ENCODE data around the gene SHISAL1.

Gene SHISAL1

DNA sequence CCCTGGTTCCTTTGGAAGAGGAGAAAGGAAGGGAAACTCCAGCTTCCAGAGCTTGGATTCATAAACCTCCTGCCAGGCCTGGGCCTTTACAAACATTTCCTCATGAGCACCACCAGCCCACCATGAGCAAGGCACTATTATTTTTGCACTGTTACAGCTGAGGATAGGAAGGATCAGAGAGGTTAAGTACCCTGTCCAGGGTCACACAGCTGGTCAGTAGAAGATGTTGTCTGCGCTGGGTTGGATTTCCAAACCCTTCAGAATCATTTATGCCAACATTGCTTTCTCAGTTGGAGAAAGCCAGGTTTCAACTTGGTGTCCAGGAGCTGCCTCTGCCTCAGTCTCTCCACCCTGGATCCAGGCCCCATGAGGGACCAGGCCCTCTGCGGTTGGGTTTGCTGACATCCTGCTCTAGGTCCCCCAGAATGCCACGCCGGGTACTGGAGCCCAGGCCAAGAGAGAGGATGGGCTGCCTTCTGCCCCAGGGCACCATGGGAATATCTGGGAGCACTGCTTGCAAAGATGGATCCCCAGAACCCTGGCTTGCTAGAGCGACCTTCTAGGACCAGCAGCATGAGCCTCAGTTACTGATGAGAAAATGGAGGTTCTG lies 29.7 kb upstream of the SHISAL1 start:
- Histone ChIP-seq H3K4me3 (replicated peaks; ENCODE audit: low read depth, low read length) (no peak overlapping the region), H3K27me3 (replicated peaks; ENCODE audit: control insufficient read depth, insufficient read depth, low read length) (peaks cover 5% of the 10 kb centered on the region; the same call in 1 of the 2 replicates), H3K36me3 (ENCODE audit: control insufficient read depth, insufficient read depth, low read length) (no peaks in the 10 kb centered on the region)
- TF ChIP-seq, protein P1, sequence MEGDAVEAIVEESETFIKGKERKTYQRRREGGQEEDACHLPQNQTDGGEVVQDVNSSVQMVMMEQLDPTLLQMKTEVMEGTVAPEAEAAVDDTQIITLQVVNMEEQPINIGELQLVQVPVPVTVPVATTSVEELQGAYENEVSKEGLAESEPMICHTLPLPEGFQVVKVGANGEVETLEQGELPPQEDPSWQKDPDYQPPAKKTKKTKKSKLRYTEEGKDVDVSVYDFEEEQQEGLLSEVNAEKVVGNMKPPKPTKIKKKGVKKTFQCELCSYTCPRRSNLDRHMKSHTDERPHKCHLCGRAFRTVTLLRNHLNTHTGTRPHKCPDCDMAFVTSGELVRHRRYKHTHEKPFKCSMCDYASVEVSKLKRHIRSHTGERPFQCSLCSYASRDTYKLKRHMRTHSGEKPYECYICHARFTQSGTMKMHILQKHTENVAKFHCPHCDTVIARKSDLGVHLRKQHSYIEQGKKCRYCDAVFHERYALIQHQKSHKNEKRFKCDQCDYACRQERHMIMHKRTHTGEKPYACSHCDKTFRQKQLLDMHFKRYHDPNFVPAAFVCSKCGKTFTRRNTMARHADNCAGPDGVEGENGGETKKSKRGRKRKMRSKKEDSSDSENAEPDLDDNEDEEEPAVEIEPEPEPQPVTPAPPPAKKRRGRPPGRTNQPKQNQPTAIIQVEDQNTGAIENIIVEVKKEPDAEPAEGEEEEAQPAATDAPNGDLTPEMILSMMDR (IDR thresholded peaks at IDR 0.05; ENCODE audit: insufficient read depth, low read length, poor library complexity, severe bottlenecking) = no peak
- no peak for DNase-seq (ENCODE audit: extremely low read depth, insufficient read length)

DNA sequence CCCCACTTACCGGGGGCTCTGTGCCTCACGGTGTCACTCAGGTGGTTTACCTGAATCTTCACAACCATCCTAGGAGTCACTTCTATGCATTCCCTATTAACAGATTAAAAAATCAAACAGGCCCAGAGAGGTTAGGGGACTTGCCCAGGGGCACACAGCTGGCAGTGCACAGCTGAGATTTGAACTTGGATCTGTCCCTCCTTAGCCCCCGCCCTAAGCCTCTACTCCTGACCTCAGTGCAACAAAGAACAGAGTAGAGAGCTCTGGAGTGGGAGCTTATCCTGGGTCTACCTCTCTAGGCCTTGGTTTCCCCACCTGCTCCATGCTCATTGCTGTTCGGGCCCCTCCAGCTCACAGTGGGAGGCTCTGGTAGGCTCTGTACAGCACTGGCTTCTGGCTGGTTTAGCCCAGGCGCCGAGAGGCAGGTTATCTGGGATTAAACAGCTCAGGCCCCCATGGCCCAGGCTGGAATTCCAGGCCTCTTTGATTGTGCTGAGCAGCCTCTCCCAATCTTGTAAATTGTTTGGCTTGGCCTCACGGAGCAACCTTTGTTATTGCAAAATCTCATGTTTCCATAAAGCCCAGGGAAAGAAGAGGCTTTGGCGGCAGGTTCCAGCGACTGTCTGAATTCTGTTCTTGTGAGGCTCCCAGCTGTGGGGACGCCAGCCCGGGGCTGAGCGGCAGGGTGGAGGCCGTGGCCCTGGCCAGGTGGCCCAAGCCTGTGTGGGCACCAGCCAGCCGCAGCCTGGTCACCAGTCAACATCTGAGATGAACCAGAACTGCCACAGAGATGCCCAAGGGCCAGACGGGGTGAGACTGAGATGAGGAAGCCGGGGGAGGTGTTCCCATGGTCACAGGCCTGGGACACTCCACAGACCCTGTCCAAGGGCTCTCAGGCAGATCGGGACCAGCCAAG lies 28.9 kb upstream of the SHISAL1 start:
- TF ChIP-seq, protein P1 (IDR thresholded peaks at IDR 0.05; ENCODE audit: insufficient read depth, low read length, poor library complexity, severe bottlenecking) = no peak
- DNase-seq (ENCODE audit: extremely low read depth, insufficient read length) = no peak
- H3K27me3 ChIP-seq (replicated peaks; ENCODE audit: control insufficient read depth, insufficient read depth, low read length) = peaks cover 5% of the 10 kb centered on the region; the same call in 1 of the 2 replicates
- no peak overlapping the region for H3K4me3 ChIP-seq (replicated peaks; ENCODE audit: low read depth, low read length)
- H3K36me3 ChIP-seq (ENCODE audit: control insufficient read depth, insufficient read depth, low read length) = no peaks in the 10 kb centered on the region

DNA sequence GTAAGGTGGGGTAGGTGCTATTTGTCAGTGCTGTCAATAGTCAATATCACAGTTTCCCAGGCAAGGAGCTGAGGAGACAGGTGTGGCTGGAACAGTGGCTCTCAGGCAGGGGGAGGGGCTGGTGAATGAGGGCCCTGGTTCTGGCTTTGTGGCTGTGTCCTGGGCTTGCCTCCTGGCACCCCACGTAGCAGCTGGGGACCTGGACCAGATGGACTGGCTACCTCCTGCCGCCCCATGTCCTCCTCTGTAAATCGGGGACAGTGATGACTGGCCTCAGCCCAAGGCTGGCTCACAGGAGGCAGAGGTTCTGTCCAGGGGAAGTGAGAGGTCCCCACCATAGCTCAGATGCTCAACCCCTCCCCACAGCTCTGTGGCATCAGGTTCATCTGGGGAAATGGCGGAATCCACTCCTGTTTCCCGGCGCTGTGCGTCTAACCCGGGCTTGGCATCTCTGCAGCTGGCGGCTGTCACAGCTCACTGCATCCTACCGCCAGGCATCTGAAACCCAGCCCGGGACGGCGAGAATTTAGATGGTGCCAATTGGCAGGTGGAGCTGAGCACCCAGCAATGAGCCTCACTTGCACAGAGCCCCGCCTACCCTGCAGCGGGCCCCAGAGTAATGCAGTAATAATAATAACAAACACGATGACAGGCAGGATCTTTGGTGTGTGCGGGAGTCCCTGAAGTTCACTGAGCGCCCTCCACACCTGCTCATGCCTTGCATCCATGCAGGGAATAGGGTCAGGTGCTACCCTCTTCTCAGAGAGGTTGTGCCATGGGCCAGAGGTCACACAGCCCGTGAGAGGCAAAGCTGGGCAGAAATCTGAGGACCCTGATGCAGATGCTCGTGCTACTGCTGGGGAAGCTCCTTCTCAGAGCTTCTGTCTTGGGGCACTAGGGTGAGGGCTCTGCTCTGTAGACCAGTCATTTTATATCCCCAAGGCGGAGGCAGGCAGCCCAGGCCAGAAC lies 27.8 kb upstream of the SHISAL1 start:
- H3K36me3 ChIP-seq (ENCODE audit: control insufficient read depth, insufficient read depth, low read length) = no peaks in the 10 kb centered on the region
- TF ChIP-seq, protein P1 (IDR thresholded peaks at IDR 0.05; ENCODE audit: insufficient read depth, low read length, poor library complexity, severe bottlenecking) = no peak
- H3K27me3 ChIP-seq (replicated peaks; ENCODE audit: control insufficient read depth, insufficient read depth, low read length) = peaks cover 5% of the 10 kb centered on the region; the same call in 1 of the 2 replicates
- DNase-seq (ENCODE audit: extremely low read depth, insufficient read length) = no peak
- no peak overlapping the region for H3K4me3 ChIP-seq (replicated peaks; ENCODE audit: low read depth, low read length)

DNA sequence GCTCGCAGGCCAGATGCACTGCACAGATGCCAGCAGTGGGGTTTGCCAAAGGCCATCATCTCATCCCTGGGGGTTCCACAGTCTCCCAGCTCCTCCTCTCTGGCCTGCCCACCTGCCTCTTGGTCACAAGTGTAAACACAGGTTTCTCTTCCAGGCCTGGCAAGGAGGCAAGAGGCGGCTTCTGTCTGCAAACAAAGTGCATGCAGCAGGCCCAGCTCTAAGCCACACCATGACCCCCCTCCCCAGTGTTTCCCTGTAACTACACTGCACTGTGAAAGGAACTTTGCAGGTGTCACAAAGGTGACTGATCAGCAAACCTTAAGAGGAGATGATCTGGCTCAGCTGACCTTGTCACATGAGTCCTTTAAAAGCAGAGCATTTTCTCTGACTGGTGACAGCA lies 26.2 kb upstream of the SHISAL1 start:
- Histone ChIP-seq H3K27me3 (replicated peaks; ENCODE audit: control insufficient read depth, insufficient read depth, low read length) (peaks cover 4% of the 10 kb centered on the region; the same call in 1 of the 2 replicates), H3K4me3 (replicated peaks; ENCODE audit: low read depth, low read length) (no peak overlapping the region), H3K36me3 (ENCODE audit: control insufficient read depth, insufficient read depth, low read length) (no peaks in the 10 kb centered on the region)
- no peak for DNase-seq (ENCODE audit: extremely low read depth, insufficient read length)
- TF ChIP-seq, protein P1 (IDR thresholded peaks at IDR 0.05; ENCODE audit: insufficient read depth, low read length, poor library complexity, severe bottlenecking) = no peak

DNA sequence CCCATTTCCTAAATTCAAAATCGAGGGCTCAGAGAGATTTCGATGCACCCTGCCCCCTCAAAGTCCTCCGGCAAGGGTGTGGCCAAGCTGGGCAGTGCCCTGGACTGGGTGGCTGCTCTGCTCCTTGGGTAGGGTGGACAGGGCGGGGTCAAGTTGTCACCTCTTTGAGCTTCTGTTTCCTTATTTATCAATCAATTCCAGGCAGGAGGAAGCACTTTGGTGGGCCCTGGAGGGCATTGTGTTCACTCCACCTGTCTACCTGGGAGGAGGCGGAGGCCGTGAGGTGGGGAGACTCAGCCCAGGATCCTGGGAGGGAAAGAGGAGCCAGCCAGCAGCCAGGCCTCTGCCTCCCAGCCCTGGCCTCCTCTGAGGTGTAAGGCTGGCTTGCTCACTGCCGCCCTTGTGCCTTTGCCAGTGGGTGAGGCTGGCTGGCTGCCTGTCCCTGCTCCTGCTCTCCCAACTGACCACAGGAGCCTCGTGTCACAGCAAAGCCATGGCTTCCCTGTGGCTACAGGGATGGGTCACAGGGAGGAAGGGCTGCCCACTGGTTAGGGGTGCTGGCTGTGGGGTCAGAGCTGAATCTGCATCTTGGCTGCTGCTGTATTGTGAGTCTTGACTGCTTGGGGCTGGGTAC lies 25.5 kb upstream of the SHISAL1 start:
- no peak for DNase-seq (ENCODE audit: extremely low read depth, insufficient read length)
- Histone ChIP-seq H3K27me3 (replicated peaks; ENCODE audit: control insufficient read depth, insufficient read depth, low read length) (peaks cover 3% of the 10 kb centered on the region; the same call in 1 of the 2 replicates), H3K36me3 (ENCODE audit: control insufficient read depth, insufficient read depth, low read length) (no peaks in the 10 kb centered on the region), H3K4me3 (replicated peaks; ENCODE audit: low read depth, low read length) (no peak overlapping the region)
- TF ChIP-seq, protein P1 (IDR thresholded peaks at IDR 0.05; ENCODE audit: insufficient read depth, low read length, poor library complexity, severe bottlenecking) = no peak
